ENCODE measurements around the gene SKAP1.
"Not testable (repeated sequence)": the region's sequence is repeated elsewhere in the genome, so short reads cannot be mapped to it uniquely, and the experiment has no call there.

The SKAP1 gene

GRCh38 chr17:48317732-48318131 lies 112.3 kb downstream of the SKAP1 start:
- DNase-seq = no peak

DNA sequence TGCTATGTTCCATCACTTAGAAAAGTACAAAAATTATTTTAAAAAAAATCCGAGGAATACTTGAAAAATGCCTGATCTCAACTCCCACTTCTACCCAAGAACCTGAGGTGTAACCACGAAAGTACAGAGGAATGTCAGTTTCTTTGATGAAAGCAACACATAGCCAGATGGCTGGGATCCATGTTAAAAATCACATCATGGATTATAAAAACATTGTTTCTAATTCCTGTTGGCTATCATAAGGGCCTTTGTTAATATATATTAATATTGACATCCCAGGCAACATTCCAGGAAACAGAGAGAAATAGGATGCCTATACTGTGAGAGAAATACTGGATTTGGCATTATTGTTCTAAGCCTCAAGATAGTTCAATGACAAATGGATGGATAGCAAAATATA lies 115.3 kb downstream of the SKAP1 start:
- peak; percentile 28 for DNase-seq

GRCh38 chr17:48313096-48313755 lies 116.8 kb downstream of the SKAP1 start:
- DNase-seq = no peak

DNA sequence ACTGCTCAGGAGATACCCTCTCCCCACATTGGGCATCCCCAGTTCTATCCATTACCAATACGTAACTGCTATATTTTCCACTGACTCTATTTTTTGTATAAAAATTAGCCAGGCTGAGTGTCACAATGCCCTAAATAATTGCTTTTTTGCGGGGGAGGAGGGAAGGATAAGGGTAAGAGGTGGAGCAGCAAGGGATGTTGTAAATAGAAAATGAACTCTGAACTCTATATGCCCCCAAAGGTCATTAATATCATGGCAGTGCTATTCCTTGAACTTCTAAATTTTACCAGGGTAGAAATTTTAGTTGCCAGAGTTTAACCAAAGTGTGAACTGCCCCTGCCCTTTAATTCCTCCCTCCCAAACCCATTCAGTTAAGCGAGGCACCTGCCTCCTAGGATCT lies 118.7 kb downstream of the SKAP1 start:
- no peak for DNase-seq

GRCh38 chr17:48310748-48311213 lies 119.2 kb downstream of the SKAP1 start:
- DNase-seq = no peak

DNA sequence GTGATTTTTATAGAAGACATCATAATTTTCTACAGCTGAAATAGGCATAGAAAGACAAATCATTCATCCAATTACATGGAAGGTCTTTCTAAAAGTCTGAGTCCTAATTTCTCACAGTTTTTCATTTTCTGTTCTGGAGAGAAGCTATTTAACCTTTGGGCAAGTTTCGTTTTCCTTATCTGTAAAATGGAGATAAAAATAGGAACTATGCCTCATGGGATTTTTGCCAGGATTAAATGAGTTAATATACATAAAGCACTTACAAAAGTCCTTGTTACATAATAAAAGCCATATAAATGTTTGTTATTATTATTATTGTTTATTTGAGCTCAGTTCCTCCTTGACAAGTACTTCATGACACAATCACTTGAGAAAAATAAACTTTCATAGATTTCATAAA lies 121.4 kb downstream of the SKAP1 start:
- no peak for DNase-seq

DNA sequence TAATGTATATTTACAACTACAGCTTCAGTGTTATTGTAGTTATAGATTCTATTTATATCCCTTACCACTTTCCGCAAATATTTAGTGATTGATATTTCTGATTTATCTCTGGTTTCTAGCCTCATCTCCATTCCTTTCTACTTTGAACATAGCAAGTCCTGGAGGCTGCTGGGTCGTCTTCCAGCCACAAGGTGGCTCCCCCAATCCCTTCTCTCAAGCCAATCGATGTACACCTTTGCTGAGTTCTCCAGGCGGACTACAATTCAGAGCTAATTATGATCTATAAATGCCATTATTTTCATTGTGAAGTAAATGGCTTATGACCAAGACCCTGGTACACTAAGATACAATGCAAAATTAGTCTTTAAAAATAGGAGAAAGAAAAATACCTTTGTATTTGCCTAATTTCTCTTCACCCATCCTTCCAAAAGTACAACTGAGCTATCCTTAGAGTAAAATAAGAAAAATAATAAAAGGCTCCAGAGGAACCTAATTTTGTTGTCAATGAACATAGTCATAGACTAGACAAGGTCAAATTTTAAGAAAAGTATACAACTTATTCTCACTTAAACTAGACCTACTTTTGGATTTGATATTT lies 122.1 kb downstream of the SKAP1 start:
- peak; percentile 64 for DNase-seq

- DNase-seq = no peak
These were observed 122.8 kb downstream of the SKAP1 start for GRCh38 chr17:48307255-48307654.

- no peak for DNase-seq
These were observed 129.0 kb downstream of the SKAP1 start for GRCh38 chr17:48301002-48301401.

DNA sequence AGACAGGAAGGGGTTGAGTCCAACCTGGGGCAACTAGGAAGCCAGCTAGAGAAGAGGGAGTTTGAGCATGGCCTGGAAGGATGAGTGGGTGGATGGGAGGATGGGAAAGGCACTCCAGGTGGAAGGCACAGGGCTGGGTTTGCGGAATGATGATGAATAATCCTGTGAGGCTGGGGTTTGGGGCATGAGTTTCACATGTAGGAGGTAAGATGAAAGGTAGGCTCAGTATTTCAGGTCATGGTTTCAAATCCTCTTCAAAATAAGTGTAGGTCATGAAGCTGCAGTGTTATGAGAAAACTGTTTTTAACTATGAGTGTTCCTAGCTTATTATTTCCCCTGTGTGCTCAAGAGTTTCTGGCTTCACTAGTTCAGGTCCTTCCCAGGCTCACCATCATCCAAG lies 130.3 kb downstream of the SKAP1 start:
- DNase-seq = no peak

- no peak for DNase-seq
These were observed 132.2 kb downstream of the SKAP1 start for GRCh38 chr17:48297825-48298224.

DNA sequence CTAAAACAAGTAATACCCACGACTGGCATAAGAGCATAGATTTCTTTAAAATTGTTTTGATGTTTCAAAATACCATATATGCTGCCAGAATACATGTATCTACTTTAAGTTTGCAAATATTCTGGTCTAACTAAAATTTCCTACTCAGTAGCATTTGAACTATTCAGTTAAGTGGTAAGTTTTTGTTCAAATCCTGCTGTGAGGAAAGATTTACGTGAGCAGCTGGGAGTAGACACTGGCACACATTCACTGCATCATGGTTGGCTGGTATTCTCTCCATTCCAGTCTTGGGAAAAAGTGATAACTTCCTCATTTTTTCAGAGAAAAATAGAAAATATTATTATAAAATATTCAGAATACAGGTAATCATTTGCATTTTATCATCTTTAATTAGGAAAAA lies 133.6 kb downstream of the SKAP1 start:
- DNase-seq = no peak

DNA sequence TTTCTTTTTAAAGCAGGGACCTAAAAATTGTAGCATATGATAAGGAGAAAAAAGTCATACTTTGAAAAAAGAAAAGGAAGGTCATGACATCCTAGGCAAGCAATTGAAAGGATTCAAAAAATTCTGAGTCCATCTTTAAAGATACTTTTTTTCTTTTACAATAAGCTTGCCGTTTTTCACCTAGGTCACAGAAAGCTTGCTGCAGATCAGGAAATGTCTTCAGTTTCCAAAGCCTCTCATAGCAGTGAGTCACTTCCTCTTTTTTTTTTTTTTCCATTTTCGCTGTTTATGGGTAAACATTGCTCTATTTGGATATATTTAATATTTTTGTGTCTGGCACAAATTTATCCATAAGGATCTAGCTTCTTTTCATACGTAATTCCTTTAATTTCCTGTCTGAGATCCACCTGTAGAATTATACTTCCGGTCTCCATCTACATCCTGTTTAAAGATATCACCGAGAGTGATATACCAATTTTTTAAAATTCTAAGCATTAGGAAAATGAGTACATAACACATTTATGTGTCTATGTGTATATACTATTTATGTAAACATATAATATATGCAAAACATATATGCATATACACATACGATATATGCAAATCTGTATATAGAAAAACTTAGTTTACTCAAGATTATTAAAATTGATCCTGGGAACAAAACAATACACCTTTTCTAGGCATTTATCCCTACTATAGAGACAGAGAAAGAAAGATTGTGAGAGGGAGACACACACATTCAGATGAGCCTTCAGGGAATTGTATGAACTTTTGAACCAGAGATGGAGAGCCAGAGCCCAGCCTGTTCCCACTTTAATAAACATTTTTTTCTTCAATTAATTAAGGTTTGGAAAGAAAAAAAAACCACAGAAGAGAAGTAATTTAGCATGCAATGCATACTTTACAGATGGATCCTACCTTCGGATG lies 134.4 kb downstream of the SKAP1 start:
- no peak for DNase-seq

DNA sequence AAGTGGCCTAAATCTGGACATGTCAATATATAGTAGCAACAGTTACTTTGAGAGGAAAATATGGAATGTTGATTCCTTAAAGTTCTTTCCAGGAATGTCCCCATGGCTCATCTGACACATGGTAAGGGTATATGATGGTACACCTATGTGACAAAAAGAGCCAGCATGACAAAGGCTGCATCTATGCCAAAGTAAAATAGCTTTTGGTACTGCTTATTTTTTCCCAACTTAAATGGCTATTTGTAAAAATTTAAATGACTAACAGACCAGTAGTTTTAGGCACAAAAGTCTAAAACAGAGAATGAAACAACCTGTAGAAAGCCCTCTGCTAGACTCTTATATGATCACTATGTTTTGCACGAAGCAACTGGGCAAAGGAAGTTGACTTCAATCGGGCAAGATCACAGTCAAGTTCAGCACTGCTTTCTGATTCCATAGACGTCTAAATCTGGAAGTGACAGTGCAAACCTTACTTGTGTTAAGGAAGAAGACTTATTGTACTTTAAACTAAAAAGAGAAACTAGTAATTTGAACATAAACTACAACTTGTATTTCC lies 135.1 kb downstream of the SKAP1 start:
- DNase-seq = no peak

GRCh38 chr17:48294020-48294805 lies 135.8 kb downstream of the SKAP1 start:
- DNase-seq = no peak

GRCh38 chr17:48293319-48294019 lies 136.5 kb downstream of the SKAP1 start:
- no peak for DNase-seq

- DNase-seq = no peak
These were observed 139.6 kb downstream of the SKAP1 start for GRCh38 chr17:48290378-48290777.

- not testable (repeated sequence) for DNase-seq
These were observed 143.1 kb downstream of the SKAP1 start for GRCh38 chr17:48286917-48287316.

DNA sequence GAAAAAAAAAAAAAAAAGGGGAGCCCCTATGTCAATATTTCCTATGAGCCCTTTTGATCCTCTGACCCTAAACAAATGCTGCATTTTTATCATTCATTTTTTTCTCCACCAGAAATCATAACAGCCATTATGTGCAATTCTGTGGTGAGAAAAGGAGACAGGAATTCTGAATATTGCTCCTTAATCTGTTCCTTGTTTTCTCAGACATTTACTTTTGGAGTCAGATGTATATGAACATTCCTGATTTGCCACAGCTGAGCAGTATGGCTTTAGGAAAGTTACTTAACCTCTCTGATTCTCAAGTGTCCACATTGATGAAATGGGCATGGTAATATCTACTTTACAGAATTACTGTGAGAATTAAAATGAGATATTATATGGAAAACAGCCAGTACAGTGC lies 144.4 kb downstream of the SKAP1 start:
- DNase-seq = peak; percentile 53

DNA sequence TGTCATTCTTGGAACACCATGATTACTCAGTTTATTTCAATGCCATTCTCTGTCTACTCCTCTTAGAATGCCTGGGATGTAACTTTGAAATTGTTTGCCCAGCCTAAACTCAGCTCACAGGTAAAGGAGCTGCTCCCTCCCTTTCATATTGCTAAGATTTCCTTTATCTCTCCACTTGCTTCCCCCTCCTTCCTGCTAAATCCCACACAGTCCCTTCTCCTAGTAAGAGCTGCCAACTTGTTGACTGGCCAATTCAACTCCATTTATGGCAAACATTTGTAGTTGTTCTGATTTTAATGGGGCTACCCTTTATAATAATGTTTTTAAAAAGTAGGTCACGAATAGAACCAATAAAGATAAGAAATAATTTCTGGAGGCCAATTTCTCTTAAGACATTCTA lies 146.1 kb downstream of the SKAP1 start:
- no peak for DNase-seq

GRCh38 chr17:48283411-48283810 lies 146.6 kb downstream of the SKAP1 start:
- DNase-seq = no peak

- DNase-seq = no peak
These were observed 147.7 kb downstream of the SKAP1 start for GRCh38 chr17:48282303-48282702.
